Hepatocyte (in vitro differentiated cells): ENCODE results near the gene UNC13A. TPM values are rescaled to one million over a fixed set of nuclear protein-coding genes. Genes with fewer than 3 reads are reported as not detected.

Experiments used
- DNase-seq: peaks from one replicate; pipeline ENCODE4 v3.0.0-alpha.2; 2016; ENCODE audit warnings: low spot score
- H2AFZ ChIP-seq: fragments of 200-600 bp; sonication (generic); 2 replicates; pipeline ENCODE4 v1.6.0; 2016; ENCODE audit warnings: antibody characterized with exemption, mild to moderate bottlenecking
- H3K27ac ChIP-seq: fragments of 200-600 bp; sonication (generic); 2 replicates; pipeline ENCODE4 v1.5.1; 2016; ENCODE audit warnings: mild to moderate bottlenecking
- H3K27me3 ChIP-seq: fragments of 200-600 bp; sonication (generic); 2 replicates; pipeline ENCODE4 v1.6.1; 2016
- H3K36me3 ChIP-seq: fragments of 200-600 bp; sonication (generic); replicated peaks from 2 replicates; pipeline ENCODE4 v1.5.1; 2016; ENCODE audit warnings: low read depth; ENCODE audit not compliant: insufficient read depth
- H3K4me1 ChIP-seq: fragments of 200-600 bp; sonication (generic); 2 replicates; pipeline ENCODE4 v1.5.1; 2016; ENCODE audit warnings: mild to moderate bottlenecking, moderate library complexity; ENCODE audit not compliant: insufficient read depth
- H3K4me2 ChIP-seq: fragments of 200-600 bp; sonication (generic); 2 replicates; pipeline ENCODE4 v1.6.0; 2016
- H3K4me3 ChIP-seq: fragments of 200-600 bp; sonication (generic); 2 replicates; pipeline ENCODE4 v1.5.1; 2016; ENCODE audit warnings: mild to moderate bottlenecking
- H3K79me2 ChIP-seq: fragments of 200-600 bp; sonication (generic); 2 replicates; pipeline ENCODE4 v1.6.0; 2017; ENCODE audit warnings: mild to moderate bottlenecking
- H3K9me2 ChIP-seq: fragments of 200-600 bp; sonication (generic); replicated peaks from 2 replicates; pipeline ENCODE4 v1.6.0; 2017; ENCODE audit warnings: mild to moderate bottlenecking; ENCODE audit not compliant: insufficient read depth
- H3K9me3 ChIP-seq: fragments of 200-600 bp; sonication (generic); 2 replicates; pipeline ENCODE4 v1.5.1; 2016; ENCODE audit warnings: low read depth, mild to moderate bottlenecking
- H4K20me1 ChIP-seq: fragments of 200-600 bp; sonication (generic); 2 replicates; pipeline ENCODE4 v1.6.0; 2016; ENCODE audit warnings: mild to moderate bottlenecking; ENCODE audit not compliant: insufficient read depth, poor library complexity, severe bottlenecking
- EZH2 ChIP-seq: fragments of 200-600 bp; sonication (generic); IDR thresholded peaks from 2 replicates; pipeline ENCODE4 v1.6.1; 2016; ENCODE audit warnings: antibody characterized with exemption, mild to moderate bottlenecking, borderline replicate concordance
- EZH2phosphoT487 ChIP-seq: fragments of 200-600 bp; sonication (generic); IDR thresholded peaks from one replicate; pipeline ENCODE4 v1.6.1; 2018; ENCODE audit warnings: antibody characterized with exemption, mild to moderate bottlenecking, low read depth, moderate library complexity; ENCODE audit not compliant: unreplicated experiment, severe bottlenecking
- WGBS: methylation state at CpG from one replicate; pipeline ENCODE4 v1.1.6; 2016; ENCODE audit warnings: low lambda C conversion rate; ENCODE audit errors: missing lambda C conversion rate; 5-methylcytosine and 5-hydroxymethylcytosine counted together
- polyA plus RNA-seq: library from polyadenylated mRNA; unstranded; fragments of >200 nt; fragmentation: Nextera tagmentation; extraction: Ambion mirVana; gene quantifications from 2 replicates; pipeline ENCODE4 v1.2.1, GENCODE V29; 2016
- total RNA-seq: library from RNA; depleted of rRNA; stranded (reverse); fragments of >200 nt; gene quantifications from 2 replicates; pipeline ENCODE4 v1.2.3, GENCODE V29; 2014
- TF ChIP-seq, protein P1 (sequence below): fragments of 200-600 bp; sonication (generic); IDR thresholded peaks from 2 replicates; pipeline ENCODE4 v1.5.1; 2016; ENCODE audit warnings: antibody characterized with exemption, mild to moderate bottlenecking; ENCODE audit not compliant: poor library complexity

Gene UNC13A
- total and polyA plus RNA-seq, 2 experiments from 2014 or later, result 0.10 TPM; not detected in 1

- H3K27ac ChIP-seq, result no peak overlapping the region
- TF ChIP-seq, protein P1, sequence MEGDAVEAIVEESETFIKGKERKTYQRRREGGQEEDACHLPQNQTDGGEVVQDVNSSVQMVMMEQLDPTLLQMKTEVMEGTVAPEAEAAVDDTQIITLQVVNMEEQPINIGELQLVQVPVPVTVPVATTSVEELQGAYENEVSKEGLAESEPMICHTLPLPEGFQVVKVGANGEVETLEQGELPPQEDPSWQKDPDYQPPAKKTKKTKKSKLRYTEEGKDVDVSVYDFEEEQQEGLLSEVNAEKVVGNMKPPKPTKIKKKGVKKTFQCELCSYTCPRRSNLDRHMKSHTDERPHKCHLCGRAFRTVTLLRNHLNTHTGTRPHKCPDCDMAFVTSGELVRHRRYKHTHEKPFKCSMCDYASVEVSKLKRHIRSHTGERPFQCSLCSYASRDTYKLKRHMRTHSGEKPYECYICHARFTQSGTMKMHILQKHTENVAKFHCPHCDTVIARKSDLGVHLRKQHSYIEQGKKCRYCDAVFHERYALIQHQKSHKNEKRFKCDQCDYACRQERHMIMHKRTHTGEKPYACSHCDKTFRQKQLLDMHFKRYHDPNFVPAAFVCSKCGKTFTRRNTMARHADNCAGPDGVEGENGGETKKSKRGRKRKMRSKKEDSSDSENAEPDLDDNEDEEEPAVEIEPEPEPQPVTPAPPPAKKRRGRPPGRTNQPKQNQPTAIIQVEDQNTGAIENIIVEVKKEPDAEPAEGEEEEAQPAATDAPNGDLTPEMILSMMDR, result no peak
- TF ChIP-seq EZH2phosphoT487, result no peak
- H3K27me3 ChIP-seq, result no peaks in the 10 kb centered on the region
- no peaks in the 10 kb centered on the region for H3K4me1 ChIP-seq
- H3K36me3 ChIP-seq, result no peaks in the 10 kb centered on the region
- no peaks in the 10 kb centered on the region for H3K9me2 ChIP-seq
- WGBS, result 90% methylated on average over 34 of the region's 50 CpGs
- no peak overlapping the region for H3K4me3 ChIP-seq
- H3K4me2 ChIP-seq, result no peak overlapping the region
- no peaks in the 10 kb centered on the region for H4K20me1 ChIP-seq
- H3K9me3 ChIP-seq, result no peaks in the 10 kb centered on the region
- H2AFZ ChIP-seq, result no peak overlapping the region
- DNase-seq, result no peak
- H3K79me2 ChIP-seq, result no peaks in the 10 kb centered on the region
These were observed 40.8 kb downstream of the UNC13A start for GRCh38 chr19:17647071-17648020.

GRCh38 chr19:17646441-17646840 lies 41.7 kb downstream of the UNC13A start:
- H3K27ac ChIP-seq, result no peak overlapping the region
- H4K20me1 ChIP-seq, result no peaks in the 10 kb centered on the region
- no peak overlapping the region for H2AFZ ChIP-seq
- no peaks in the 10 kb centered on the region for H3K79me2 ChIP-seq
- DNase-seq, result no peak
- no peaks in the 10 kb centered on the region for H3K9me3 ChIP-seq
- H3K27me3 ChIP-seq, result no peaks in the 10 kb centered on the region
- H3K4me1 ChIP-seq, result no peaks in the 10 kb centered on the region
- H3K4me2 ChIP-seq, result no peak overlapping the region
- H3K9me2 ChIP-seq, result no peaks in the 10 kb centered on the region
- TF ChIP-seq EZH2phosphoT487 (no peak), EZH2 (no peak)
- TF ChIP-seq, protein P1, result no peak
- no peak overlapping the region for H3K4me3 ChIP-seq
- H3K36me3 ChIP-seq, result no peaks in the 10 kb centered on the region
- WGBS, result 87% methylated on average over 8 of the region's 8 CpGs

- Histone ChIP-seq H3K9me3 (no peaks in the 10 kb centered on the region), H3K36me3 (no peaks in the 10 kb centered on the region), H3K4me2 (no peak overlapping the region), H4K20me1 (no peaks in the 10 kb centered on the region), H3K27me3 (no peaks in the 10 kb centered on the region), H2AFZ (no peak overlapping the region), H3K4me1 (no peaks in the 10 kb centered on the region), H3K4me3 (no peak overlapping the region), H3K79me2 (no peaks in the 10 kb centered on the region), H3K27ac (no peak overlapping the region), H3K9me2 (no peaks in the 10 kb centered on the region)
- no peak for TF ChIP-seq EZH2
- TF ChIP-seq, protein P1, result no peak
- TF ChIP-seq EZH2phosphoT487, result no peak
- 94% methylated on average over 20 of the region's 20 CpGs for WGBS
- DNase-seq, result no peak
These were observed 42.7 kb downstream of the UNC13A start for GRCh38 chr19:17645339-17645963.
